C4-2B (cell line): ENCODE data around the gene NR2F1-AS1.

Source experiments
- CTCF ChIP-seq: fragments of 450-650 bp; conservative IDR thresholded peaks from 2 replicates; pipeline ENCODE4 v1.5.1; 2017; ENCODE audit warnings: mild to moderate bottlenecking
- ZFX ChIP-seq: fragments of 450-650 bp; IDR thresholded peaks from 2 replicates; pipeline ENCODE4 v1.6.1; 2017

GRCh38 chr5:93511445-93511844, 69.6 kb downstream of the NR2F1-AS1 start:
- TF ChIP-seq CTCF (no peak), ZFX (no peak)
